ENCODE results near the gene NXN.
"Not testable (repeated sequence)": the region's sequence is repeated elsewhere in the genome, so short reads cannot be mapped to it uniquely, and the experiment has no call there.

The NXN gene

DNA sequence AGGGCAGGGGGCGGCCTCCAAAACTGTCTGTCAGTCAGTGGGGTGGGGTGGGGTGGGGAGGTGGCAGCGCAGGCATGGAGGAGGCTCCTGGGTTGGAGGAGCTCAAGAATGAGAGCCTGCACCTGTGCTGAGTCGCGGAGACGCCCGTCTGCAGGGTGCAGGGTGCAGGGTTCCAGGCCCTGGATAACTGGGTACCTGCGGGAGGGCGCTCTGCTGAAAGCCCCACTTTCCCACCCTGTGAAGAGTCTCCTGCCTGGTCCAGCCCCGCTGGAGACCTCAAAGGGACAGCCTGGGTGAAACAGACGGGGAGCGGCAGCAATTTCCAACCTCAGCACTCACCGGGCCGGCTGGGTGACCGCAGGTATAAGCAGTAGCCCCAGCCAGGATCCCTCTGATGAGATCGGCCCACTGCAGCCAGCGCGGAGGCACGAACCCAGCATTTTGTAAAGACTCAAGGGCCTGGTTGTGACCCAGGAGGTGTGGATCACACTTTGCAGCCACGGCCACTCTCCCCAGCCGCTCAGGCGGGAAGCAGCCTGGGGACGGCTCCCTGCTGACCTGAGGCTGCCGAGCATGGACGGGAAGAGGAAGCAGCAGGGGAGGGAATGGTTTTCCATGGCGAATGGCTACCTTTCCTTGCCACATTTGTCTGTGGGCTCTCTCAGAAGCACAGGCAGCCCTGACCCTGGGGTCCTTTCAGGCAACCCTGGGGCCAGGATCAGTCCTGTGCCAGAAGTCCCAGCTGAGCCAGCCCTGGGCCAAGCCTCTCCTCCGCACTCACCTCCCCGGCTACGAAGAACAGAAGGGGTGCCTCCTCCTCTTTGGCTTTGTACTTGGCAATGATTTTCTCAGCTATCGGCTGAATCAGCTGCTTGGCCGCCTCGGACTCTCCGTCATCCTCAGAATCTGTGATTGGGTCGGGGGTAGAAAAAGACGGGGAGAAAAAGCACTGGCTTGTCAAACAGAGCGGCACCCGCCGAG lies 176.4 kb downstream of the NXN start:
- Mint-ChIP-seq H3K4me1 (ENCODE audit: low read depth) (no peaks in the 10 kb centered on the region), H3K4me3 (no peak overlapping the region), H3K36me3 (ENCODE audit: low read depth) (no peaks in the 10 kb centered on the region), H3K9me3 (no peaks in the 10 kb centered on the region), H3K27me3 (no peaks in the 10 kb centered on the region), H3K27ac (no peak overlapping the region)

DNA sequence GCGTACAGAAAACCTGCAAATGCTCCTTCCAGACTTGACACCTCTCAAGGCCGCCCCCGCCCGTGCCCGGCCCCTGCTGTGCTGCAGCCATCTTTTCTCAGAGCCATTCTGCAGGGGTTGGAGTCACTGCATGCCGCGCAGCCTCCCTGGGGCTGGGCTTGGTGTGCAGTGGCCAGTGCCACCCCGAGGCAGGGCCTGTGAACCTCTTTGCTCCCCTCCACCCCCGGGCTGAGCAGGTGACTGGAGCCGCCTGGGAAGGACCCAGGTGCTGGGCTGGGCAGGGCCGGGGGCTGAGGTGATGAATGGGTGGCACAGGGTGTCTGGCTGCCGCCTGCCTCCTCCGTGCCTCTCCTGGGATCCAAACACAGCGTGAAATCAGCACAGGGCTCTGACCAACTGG lies 177.1 kb downstream of the NXN start:
- H3K4me1 Mint-ChIP-seq (ENCODE audit: low read depth), result no peaks in the 10 kb centered on the region
- H3K4me3 Mint-ChIP-seq, result no peak overlapping the region
- H3K27ac Mint-ChIP-seq, result no peak overlapping the region
- no peaks in the 10 kb centered on the region for H3K27me3 Mint-ChIP-seq
- H3K9me3 Mint-ChIP-seq, result no peaks in the 10 kb centered on the region
- H3K36me3 Mint-ChIP-seq (ENCODE audit: low read depth), result no peaks in the 10 kb centered on the region

DNA sequence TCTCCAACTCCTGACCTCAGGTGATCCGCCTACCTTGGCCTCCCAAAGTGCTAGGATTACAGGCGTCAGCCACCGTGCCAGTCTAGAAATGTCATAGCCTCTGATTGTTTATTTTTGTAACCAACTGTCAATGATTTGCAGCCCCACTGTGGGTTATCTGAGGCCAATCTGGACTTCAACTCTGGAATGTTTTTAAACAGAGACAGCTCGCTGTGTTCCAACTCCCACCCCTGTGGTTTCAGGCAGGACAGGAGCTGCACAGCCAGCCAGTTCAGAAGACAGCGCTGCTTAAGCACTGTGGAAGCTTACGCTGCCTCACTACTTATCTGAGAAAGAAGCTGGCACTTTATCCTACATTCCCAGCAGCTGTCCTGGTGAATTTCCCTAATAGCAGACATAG lies 177.9 kb downstream of the NXN start:
- H3K27ac Mint-ChIP-seq, result no peak overlapping the region
- no peaks in the 10 kb centered on the region for H3K9me3 Mint-ChIP-seq
- H3K4me1 Mint-ChIP-seq (ENCODE audit: low read depth), result no peaks in the 10 kb centered on the region
- no peaks in the 10 kb centered on the region for H3K36me3 Mint-ChIP-seq (ENCODE audit: low read depth)
- H3K4me3 Mint-ChIP-seq, result no peak overlapping the region
- H3K27me3 Mint-ChIP-seq, result no peaks in the 10 kb centered on the region

DNA sequence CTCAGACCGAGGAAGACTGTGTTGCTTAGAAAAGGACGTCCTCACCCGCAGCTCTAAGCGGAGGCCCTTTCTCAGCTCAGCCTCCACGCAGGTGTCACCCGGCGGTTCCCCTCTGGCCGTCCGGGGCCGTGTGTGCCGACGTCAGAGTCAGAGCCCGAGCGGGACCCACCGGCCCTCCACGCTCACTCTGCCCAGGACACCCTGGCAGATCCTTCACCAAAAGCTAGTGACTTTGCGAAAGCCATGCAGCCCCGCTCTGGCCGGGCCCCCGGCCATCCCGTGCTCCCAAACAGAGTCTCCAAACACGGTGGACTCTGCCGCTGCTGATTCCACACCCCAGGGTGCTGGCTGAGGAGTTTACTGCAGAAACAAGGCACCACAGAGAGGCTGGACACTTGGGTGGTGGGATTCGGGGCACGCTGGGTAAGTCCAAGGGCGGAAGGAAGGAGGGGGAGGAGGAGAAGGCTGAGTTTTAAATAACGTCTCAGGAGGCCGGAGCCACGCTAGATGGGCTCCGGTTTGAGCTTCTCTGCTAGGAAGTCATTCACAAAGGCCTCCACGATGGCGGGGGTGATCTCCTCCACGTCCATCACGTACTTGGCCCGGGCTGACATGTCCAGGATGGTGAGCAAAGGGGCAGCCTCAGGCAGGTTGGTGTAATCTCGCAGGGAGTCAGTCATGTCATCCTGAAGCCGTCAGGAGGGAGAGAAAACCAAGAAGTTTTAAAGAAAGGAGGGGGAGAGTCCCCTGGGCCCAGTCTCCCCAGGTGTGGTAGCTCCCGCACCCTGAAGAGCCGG lies 178.9 kb downstream of the NXN start:
- Mint-ChIP-seq H3K36me3 (ENCODE audit: low read depth) (no peaks in the 10 kb centered on the region), H3K9me3 (no peaks in the 10 kb centered on the region), H3K27me3 (no peaks in the 10 kb centered on the region), H3K4me3 (no peak overlapping the region), H3K27ac (no peak overlapping the region), H3K4me1 (ENCODE audit: low read depth) (no peaks in the 10 kb centered on the region)

DNA sequence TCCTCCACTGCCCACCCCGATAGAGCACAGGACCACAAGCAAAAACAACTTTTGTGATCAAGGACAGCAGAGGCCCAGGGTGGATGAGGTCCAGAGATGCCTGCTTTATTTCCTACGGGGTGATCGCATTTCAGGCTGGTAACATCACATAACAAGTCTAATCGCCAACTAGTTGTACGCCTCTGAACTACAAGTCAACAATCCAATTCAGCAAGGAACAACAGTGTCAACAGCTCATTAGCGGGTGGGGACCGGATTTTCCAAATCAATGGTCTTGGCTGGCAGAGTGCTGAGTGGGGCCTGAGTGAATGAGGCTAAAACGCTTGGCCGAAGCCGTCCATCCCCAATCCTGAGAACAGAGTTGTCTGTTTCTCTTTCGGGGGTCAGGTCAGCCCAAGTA lies 180.3 kb downstream of the NXN start:
- H3K4me1 Mint-ChIP-seq (ENCODE audit: low read depth), result peaks cover 5% of the 10 kb centered on the region
- H3K27ac Mint-ChIP-seq, result no peak overlapping the region
- H3K27me3 Mint-ChIP-seq, result no peaks in the 10 kb centered on the region
- H3K9me3 Mint-ChIP-seq, result no peaks in the 10 kb centered on the region
- H3K36me3 Mint-ChIP-seq (ENCODE audit: low read depth), result no peaks in the 10 kb centered on the region
- H3K4me3 Mint-ChIP-seq, result no peak overlapping the region

DNA sequence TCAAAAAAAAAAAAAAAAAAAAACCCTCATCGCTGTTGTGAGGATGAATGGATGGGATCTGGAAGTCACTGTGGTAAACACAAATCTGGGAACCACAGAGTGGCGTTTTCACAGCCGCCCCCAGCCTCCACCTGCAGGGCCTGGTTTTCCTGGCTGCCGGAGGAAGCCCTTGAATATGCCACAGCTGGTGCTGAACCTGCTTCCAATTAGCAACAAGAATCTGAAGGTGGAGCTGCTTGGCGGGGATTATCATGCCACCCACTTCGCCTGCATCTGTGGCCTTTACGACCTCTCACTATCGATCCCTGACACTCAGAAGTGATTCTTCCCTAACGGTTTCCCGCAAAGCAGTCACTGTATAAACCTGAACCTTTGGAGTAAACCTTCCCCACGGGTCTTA lies 181.3 kb downstream of the NXN start:
- Mint-ChIP-seq H3K27me3 (no peaks in the 10 kb centered on the region), H3K9me3 (no peaks in the 10 kb centered on the region), H3K36me3 (ENCODE audit: low read depth) (no peaks in the 10 kb centered on the region), H3K4me1 (ENCODE audit: low read depth) (peaks cover 5% of the 10 kb centered on the region), H3K4me3 (no peak overlapping the region), H3K27ac (no peak overlapping the region)

DNA sequence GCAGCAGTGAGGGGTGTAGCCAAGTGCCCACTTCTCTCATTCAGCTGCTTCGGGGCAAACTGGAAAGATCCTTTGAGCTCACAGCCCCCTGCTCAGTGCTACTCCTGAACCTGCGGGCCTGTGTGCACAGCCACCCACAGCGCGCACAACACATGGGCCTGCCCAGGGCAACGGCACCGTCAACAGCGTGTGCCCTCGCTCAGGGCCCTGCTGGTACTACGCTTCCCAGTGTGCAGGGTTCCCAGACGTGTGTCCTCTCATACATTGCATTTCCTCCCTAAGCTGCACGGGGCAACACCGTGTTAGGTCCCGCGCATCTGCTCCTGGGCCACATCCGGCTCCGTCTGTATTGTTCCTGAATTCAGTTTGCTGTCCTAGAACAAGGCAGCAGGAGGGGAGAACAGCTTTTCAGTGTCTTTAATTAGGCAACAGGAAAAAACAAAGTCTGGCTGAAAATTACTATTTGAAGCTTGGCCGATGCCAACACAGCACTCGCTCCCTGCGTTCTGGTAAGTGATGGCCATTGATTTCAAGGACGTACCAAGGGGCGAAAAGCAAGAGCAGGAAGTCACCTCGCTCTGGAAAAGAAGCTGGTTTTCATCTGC lies 182.2 kb downstream of the NXN start:
- H3K27ac Mint-ChIP-seq, result no peak overlapping the region
- no peaks in the 10 kb centered on the region for H3K27me3 Mint-ChIP-seq
- peaks cover 5% of the 10 kb centered on the region for H3K4me1 Mint-ChIP-seq (ENCODE audit: low read depth)
- no peak overlapping the region for H3K4me3 Mint-ChIP-seq
- peaks cover 5% of the 10 kb centered on the region for H3K36me3 Mint-ChIP-seq (ENCODE audit: low read depth)
- no peaks in the 10 kb centered on the region for H3K9me3 Mint-ChIP-seq

DNA sequence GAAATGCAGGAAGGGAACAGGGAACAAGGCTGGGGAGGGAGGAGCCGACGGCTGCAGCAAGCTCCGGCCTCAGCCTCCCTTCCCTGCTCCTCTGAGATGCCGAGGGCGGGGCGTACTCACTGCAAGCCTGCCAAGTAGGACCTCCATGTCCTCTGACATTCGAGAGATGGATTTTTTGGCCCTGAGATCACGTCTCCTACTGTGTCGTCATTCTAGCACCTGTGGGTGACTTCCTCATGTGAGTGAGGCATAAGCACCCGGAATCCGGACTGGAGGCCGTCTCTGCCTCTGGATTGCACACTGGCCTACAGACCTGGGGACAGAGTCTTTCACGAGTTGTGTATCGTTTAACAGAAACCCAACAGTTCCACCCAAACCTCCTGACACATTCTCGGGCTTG lies 183.0 kb downstream of the NXN start:
- Mint-ChIP-seq H3K27me3 (no peaks in the 10 kb centered on the region), H3K4me3 (no peak overlapping the region), H3K36me3 (ENCODE audit: low read depth) (peaks cover 8% of the 10 kb centered on the region), H3K4me1 (ENCODE audit: low read depth) (peaks cover 5% of the 10 kb centered on the region), H3K9me3 (no peaks in the 10 kb centered on the region), H3K27ac (no peak overlapping the region)

DNA sequence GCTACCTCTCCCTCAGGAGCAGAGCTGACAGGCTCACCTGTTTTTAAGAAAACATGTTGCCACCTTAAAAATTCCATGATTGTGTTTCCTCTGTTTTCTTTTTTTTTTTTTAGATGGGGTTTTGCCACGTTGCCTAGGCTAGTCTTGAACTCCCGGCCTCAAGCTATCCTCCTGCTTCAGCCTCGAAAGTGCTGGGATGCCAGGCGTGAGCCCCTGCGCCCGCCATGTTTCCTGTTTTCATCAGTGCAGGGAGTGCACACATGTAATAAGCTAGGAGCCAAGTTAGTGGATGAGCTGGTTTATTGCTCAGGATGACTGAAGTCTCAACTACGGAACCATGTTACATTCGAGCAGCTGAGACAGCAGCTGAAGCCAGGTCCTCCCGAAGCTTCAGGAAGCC lies 183.9 kb downstream of the NXN start:
- Mint-ChIP-seq H3K27ac (no peak overlapping the region), H3K4me1 (ENCODE audit: low read depth) (peaks cover 5% of the 10 kb centered on the region), H3K36me3 (ENCODE audit: low read depth) (peaks cover 17% of the 10 kb centered on the region), H3K27me3 (no peaks in the 10 kb centered on the region), H3K4me3 (no peak overlapping the region), H3K9me3 (no peaks in the 10 kb centered on the region)

DNA sequence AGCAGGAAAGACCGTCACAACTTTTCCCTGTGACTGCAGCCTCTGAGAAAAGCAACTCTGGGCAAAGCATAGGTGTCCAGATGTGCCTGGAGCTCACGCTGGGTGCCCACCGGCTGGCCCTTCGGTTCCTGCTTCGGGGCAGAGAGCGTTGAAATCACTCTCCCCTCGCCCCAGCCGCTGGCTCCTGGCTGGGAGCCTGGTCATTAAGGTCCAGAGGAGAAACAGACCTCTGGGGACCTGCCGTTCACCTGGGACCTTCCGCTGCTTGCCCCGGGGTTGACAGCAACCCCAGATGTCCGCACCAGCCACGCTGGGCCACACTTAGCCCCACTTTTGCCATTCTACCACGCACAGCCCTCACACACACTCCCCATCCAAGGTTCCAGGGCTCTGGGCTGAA lies 184.3 kb downstream of the NXN start:
- Mint-ChIP-seq H3K9me3 (no peaks in the 10 kb centered on the region), H3K27me3 (no peaks in the 10 kb centered on the region), H3K4me3 (no peak overlapping the region), H3K36me3 (ENCODE audit: low read depth) (peaks cover 18% of the 10 kb centered on the region), H3K4me1 (ENCODE audit: low read depth) (peaks cover 5% of the 10 kb centered on the region), H3K27ac (no peak overlapping the region)

DNA sequence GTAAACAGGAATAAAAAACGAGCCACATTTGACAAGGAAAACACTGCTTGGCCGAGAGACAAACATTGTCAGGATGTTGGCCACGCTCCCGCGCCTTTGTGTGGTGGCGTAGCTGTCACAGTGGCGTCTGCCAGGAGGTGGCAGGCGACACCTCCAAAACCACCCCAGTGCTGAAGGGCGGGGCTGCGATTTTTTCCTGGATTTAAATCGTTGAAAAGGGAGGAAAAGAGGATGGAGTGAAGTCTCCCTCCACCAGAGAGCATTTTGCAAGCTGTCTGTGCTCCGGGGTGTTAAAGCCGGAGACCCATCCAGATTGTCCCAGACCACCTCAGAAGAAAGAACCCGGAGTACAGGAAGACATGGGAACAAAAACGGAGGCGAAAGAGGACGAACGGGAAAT lies 184.7 kb downstream of the NXN start:
- peaks cover 5% of the 10 kb centered on the region for H3K4me1 Mint-ChIP-seq (ENCODE audit: low read depth)
- no peaks in the 10 kb centered on the region for H3K9me3 Mint-ChIP-seq
- H3K27me3 Mint-ChIP-seq, result no peaks in the 10 kb centered on the region
- no peak overlapping the region for H3K27ac Mint-ChIP-seq
- H3K4me3 Mint-ChIP-seq, result no peak overlapping the region
- peaks cover 22% of the 10 kb centered on the region for H3K36me3 Mint-ChIP-seq (ENCODE audit: low read depth)

DNA sequence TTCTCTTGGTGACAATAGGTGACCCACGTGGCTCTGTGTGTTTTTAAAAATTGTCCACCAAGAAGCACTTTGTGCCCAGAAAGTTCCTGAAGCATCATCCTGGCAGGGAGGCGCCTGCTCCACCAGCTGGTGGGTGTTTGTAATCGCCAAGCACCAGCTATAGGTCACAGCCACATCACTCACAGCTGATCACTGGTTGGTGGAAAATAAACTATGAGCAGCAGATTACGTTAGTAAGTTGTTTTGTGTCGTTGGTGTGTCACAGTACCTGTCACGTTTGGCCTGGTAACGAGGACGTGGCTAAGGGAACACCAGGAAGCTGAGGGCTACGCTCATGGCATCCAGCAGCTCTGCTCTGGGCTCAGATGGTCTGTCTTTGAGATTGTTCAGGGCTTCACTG lies 187.3 kb downstream of the NXN start:
- Mint-ChIP-seq H3K9me3 (no peaks in the 10 kb centered on the region), H3K36me3 (ENCODE audit: low read depth) (peaks cover 44% of the 10 kb centered on the region), H3K4me3 (no peak overlapping the region), H3K4me1 (ENCODE audit: low read depth) (peaks cover 5% of the 10 kb centered on the region), H3K27ac (no peak overlapping the region), H3K27me3 (no peaks in the 10 kb centered on the region)

DNA sequence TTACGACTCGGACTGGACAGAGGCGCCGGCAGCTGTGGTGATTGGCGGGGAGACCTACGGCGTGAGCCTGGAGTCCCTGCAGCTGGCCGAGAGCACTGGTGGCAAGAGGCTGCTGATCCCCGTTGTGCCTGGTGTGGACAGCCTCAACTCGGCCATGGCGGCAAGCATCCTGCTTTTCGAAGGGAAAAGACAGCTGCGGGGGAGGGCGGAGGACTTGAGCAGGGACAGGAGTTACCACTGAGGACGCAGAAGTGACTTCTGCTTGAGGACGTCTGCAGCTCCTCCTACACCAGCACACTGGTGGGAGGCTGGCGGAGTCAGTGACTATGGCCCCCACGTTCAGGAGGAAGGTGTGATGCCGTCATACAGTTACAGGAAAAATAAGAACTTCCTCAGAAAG lies 187.7 kb downstream of the NXN start:
- Mint-ChIP-seq H3K9me3 (no peaks in the 10 kb centered on the region), H3K27ac (no peak overlapping the region), H3K4me1 (ENCODE audit: low read depth) (peaks cover 5% of the 10 kb centered on the region), H3K4me3 (no peak overlapping the region), H3K36me3 (ENCODE audit: low read depth) (peaks cover 47% of the 10 kb centered on the region), H3K27me3 (no peaks in the 10 kb centered on the region)

DNA sequence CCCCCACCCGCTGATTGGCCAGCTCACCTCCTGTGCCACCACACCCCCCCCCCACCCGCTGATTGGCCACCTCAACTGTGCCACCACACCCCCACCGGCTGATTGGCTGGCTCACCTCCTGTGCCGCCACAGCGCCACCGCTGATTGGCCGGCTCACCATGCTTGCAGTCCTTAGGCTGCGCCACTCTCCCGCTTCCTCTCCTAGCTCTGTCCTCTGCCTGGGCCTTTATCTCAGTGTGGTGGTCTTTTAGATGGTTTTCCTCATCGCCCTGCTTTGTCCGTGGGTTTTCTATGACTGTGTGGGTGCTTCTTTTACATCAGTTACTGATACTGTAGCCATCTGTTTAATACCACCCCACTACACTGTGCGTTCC lies 188.7 kb downstream of the NXN start:
- not testable (repeated sequence) for H3K4me1 Mint-ChIP-seq (ENCODE audit: low read depth); H3K9me3 Mint-ChIP-seq; H3K27me3 Mint-ChIP-seq; H3K27ac Mint-ChIP-seq; H3K4me3 Mint-ChIP-seq
- H3K36me3 Mint-ChIP-seq (ENCODE audit: low read depth), result peaks cover 51% of the 10 kb centered on the region
